ENCODE data around the gene PKN1. TPM values are rescaled to one million over a fixed set of nuclear protein-coding genes. Genes with fewer than 3 reads are reported as not detected.

Gene PKN1
- total RNA-seq, 1 donor from 2014 or later = 207 TPM

- Mint-ChIP-seq H3K4me1 (ENCODE audit: unreplicated experiment) (peaks cover 23% of the 10 kb centered on the region), H3K9me3 (ENCODE audit: unreplicated experiment) (no peaks in the 10 kb centered on the region)
These were observed 83.8 kb downstream of the PKN1 start for GRCh38 chr19:14516746-14517438.

DNA sequence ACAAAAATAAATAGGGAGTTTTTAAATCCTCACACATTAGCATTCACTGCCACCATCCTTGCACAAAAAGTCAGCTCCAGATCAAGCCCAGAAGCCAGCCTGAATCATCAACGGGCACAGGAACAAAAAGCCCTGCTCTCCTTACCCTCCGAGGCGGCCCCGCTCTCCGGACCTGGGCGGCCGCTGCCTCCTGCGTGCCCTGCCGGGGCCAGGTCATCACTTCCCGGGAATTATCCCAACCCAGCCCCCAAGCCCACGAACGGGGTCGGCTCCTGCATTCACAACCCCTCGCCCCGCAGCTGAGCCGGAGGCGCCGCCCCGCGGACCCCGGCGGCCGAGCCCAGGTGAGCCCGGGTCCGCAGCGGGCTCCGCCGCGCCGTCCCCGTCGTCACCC, 84.3 kb downstream of the PKN1 start:
- TF ChIP-seq, protein P1, sequence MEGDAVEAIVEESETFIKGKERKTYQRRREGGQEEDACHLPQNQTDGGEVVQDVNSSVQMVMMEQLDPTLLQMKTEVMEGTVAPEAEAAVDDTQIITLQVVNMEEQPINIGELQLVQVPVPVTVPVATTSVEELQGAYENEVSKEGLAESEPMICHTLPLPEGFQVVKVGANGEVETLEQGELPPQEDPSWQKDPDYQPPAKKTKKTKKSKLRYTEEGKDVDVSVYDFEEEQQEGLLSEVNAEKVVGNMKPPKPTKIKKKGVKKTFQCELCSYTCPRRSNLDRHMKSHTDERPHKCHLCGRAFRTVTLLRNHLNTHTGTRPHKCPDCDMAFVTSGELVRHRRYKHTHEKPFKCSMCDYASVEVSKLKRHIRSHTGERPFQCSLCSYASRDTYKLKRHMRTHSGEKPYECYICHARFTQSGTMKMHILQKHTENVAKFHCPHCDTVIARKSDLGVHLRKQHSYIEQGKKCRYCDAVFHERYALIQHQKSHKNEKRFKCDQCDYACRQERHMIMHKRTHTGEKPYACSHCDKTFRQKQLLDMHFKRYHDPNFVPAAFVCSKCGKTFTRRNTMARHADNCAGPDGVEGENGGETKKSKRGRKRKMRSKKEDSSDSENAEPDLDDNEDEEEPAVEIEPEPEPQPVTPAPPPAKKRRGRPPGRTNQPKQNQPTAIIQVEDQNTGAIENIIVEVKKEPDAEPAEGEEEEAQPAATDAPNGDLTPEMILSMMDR (IDR thresholded peaks at IDR 0.05; ENCODE audit: unreplicated experiment) = no peak
- peaks cover 28% of the 10 kb centered on the region for H3K36me3 Mint-ChIP-seq (ENCODE audit: low read depth, unreplicated experiment)
- peak overlapping the region; percentile 96 for H3K4me3 Mint-ChIP-seq (ENCODE audit: unreplicated experiment)
- H3K27me3 Mint-ChIP-seq (ENCODE audit: unreplicated experiment) = peaks cover 18% of the 10 kb centered on the region
- no peak for DNase-seq (ENCODE audit: low spot score)
- H3K9me3 Mint-ChIP-seq (ENCODE audit: unreplicated experiment) = no peaks in the 10 kb centered on the region
- peaks cover 26% of the 10 kb centered on the region for H3K4me1 Mint-ChIP-seq (ENCODE audit: unreplicated experiment)
- peak overlapping the region; percentile 64 for H3K27ac Mint-ChIP-seq (ENCODE audit: unreplicated experiment)

More at GRCh38 chr19:14516746-14517438, 83.8 kb downstream of the PKN1 start:
- Mint-ChIP-seq H3K27ac (ENCODE audit: unreplicated experiment) (peak overlapping the region; percentile 64), H3K36me3 (ENCODE audit: low read depth, unreplicated experiment) (peaks cover 28% of the 10 kb centered on the region), H3K4me3 (ENCODE audit: unreplicated experiment) (peak overlapping the region; percentile 96), H3K27me3 (ENCODE audit: unreplicated experiment) (peaks cover 18% of the 10 kb centered on the region)
- DNase-seq (ENCODE audit: low spot score) = no peak
- TF ChIP-seq, protein P1 (IDR thresholded peaks at IDR 0.05; ENCODE audit: unreplicated experiment) = no peak

DNA sequence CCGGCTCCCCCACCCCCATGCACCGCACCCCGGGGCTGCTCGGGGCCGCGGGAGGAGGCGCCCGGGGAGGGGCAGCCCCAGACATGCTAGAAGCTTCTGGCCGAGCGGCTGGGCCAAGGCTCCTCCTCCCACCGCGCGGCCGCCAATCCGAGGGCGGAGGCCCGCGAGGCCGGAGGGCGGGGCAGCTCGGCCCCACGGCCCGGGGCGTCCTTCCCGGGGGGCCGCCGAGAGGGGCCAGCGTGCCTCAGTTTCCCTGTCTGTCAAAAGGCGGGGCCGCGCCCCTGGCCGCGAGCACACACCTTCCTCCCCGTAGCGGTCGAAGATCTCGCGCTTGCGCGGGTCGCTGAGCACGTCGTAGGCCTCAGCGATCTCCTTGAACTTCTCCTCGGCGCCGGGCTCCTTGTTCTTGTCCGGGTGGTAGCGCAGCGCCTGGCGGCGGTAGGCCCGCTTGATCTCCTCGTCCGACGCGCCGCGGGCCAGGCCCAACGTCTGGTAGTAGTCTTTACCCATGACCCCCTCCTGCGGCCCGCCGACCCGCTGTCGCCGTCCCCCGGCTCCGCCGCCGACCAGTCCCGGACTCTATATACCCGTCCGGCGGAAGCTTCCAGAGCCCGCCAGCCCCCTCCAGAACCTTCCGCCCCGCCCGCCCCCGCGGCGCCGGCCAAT, 84.9 kb downstream of the PKN1 start, which contains the start of gene DNAJB1:
DNAJB1 (minus strand) TSS at position 558 of the 666 bp plus-strand sequence; CDS start at position 510, 48 bp downstream.
- peaks cover 28% of the 10 kb centered on the region for H3K36me3 Mint-ChIP-seq (ENCODE audit: low read depth, unreplicated experiment)
- peak; percentile 66 for DNase-seq (ENCODE audit: low spot score)

DNA sequence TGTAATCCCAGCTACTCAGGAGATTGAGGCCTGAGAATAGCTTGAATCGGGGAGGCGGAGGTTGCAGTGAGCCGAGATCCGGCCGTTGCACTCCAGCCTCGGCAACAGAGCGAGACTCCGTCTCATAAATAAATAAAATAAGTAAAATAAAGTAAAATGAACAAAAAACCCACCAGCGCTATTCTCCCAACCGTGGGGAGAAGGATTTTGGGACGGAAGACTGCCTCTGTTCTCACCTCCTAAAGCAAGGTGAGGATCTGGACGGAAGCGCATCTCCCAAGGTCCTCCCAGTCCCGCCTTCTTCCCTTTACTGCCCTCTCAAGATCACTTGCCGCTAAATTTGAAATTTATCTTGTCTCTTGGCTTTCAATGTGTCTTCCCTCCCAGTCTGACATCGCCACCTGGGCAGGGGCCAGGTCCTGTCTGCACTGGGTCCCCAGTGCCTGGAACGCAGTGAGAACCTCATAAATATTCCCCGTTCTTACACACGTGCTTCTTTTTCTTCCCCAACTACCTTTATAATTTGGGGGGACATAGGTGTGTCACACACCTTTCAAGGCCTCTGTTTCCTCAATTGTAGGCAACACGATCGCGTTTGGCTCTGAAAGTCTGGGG, 86.2 kb downstream of the PKN1 start:
- TF ChIP-seq, protein P1 (IDR thresholded peaks at IDR 0.05; ENCODE audit: unreplicated experiment) = no peak
- Mint-ChIP-seq H3K27me3 (ENCODE audit: unreplicated experiment) (peaks cover 18% of the 10 kb centered on the region), H3K4me3 (ENCODE audit: unreplicated experiment) (peak overlapping the region; percentile 88), H3K27ac (ENCODE audit: unreplicated experiment) (peak overlapping the region; percentile 68), H3K36me3 (ENCODE audit: low read depth, unreplicated experiment) (peaks cover 28% of the 10 kb centered on the region), H3K9me3 (ENCODE audit: unreplicated experiment) (no peaks in the 10 kb centered on the region), H3K4me1 (ENCODE audit: unreplicated experiment) (peaks cover 29% of the 10 kb centered on the region)
- DNase-seq (ENCODE audit: low spot score) = no peak

More for the DNA sequence above, 84.9 kb downstream of the PKN1 start, which contains the start of gene DNAJB1:
- TF ChIP-seq, protein P1 (IDR thresholded peaks at IDR 0.05; ENCODE audit: unreplicated experiment) = no peak
- Mint-ChIP-seq H3K4me3 (ENCODE audit: unreplicated experiment) (peak within 1 kb of the TSS; percentile 96), H3K9me3 (ENCODE audit: unreplicated experiment) (no peaks in the 10 kb centered on the region), H3K27ac (ENCODE audit: unreplicated experiment) (peak within 1 kb of the TSS; percentile 83), H3K4me1 (ENCODE audit: unreplicated experiment) (peaks cover 29% of the 10 kb centered on the region), H3K27me3 (ENCODE audit: unreplicated experiment) (peaks cover 18% of the 10 kb centered on the region)

Data from endothelial cell (in vitro differentiated cells).